ENCODE results near the gene FIBCD1.

- TF ChIP-seq CTCF (conservative IDR thresholded peaks at IDR 0.05; ENCODE audit: low read length) (no peak), EZH2phosphoT487 (IDR thresholded peaks at IDR 0.05; ENCODE audit: borderline replicate concordance, low read depth, low read length) (no peak)
Measured at GRCh38 chr9:130975156-130975555, 36.1 kb upstream of the FIBCD1 start.

Data from OCI-LY7 (cell line).